Endothelial cell (in vitro differentiated cells): ENCODE data around the gene TPPP3. TPM values are rescaled to one million over a fixed set of nuclear protein-coding genes. Genes with fewer than 3 reads are reported as not detected.

Experiments
- DNase-seq: peaks from one replicate; pipeline ENCODE4 v3.0.0; 2021; ENCODE audit warnings: low spot score
- H3K27ac Mint-ChIP-seq: one replicate; pipeline ENCODE4 v1.8.0; 2021; ENCODE audit warnings: mixed read lengths, inconsistent platforms; ENCODE audit not compliant: unreplicated experiment
- H3K27me3 Mint-ChIP-seq: one replicate; pipeline ENCODE4 v1.8.0; 2021; ENCODE audit warnings: mild to moderate bottlenecking, moderate library complexity, mixed read lengths, inconsistent platforms; ENCODE audit not compliant: unreplicated experiment
- H3K36me3 Mint-ChIP-seq: one replicate; pipeline ENCODE4 v1.8.0; 2021; ENCODE audit warnings: mild to moderate bottlenecking, low read depth, mixed read lengths, inconsistent platforms; ENCODE audit not compliant: unreplicated experiment
- H3K4me1 Mint-ChIP-seq: one replicate; pipeline ENCODE4 v1.8.0; 2021; ENCODE audit warnings: mild to moderate bottlenecking, mixed read lengths, inconsistent platforms; ENCODE audit not compliant: unreplicated experiment
- H3K4me3 Mint-ChIP-seq: one replicate; pipeline ENCODE4 v1.8.0; 2021; ENCODE audit warnings: mild to moderate bottlenecking, mixed read lengths, inconsistent platforms; ENCODE audit not compliant: unreplicated experiment
- H3K9me3 Mint-ChIP-seq: one replicate; pipeline ENCODE4 v1.8.0; 2021; ENCODE audit warnings: mixed read lengths, inconsistent platforms; ENCODE audit not compliant: unreplicated experiment
- total RNA-seq: library from RNA; stranded (reverse); fragmentation: NEBNext Ultra II Directional; extraction: Animal tissue kit (Norgen Biotek cat#: 25700); gene quantifications from one replicate; pipeline ENCODE4 v1.2.1, GENCODE V29; 2021; ENCODE audit not compliant: unreplicated experiment
- TF ChIP-seq, protein P1 (sequence below): fragments of 200-600 bp; sonication (generic); IDR thresholded peaks from one replicate; pipeline ENCODE4 v1.5.0; 2021; ENCODE audit warnings: antibody characterized with exemption; ENCODE audit not compliant: unreplicated experiment

Gene TPPP3
- total RNA-seq, 1 donor from 2014 or later, result 1.1 TPM

DNA sequence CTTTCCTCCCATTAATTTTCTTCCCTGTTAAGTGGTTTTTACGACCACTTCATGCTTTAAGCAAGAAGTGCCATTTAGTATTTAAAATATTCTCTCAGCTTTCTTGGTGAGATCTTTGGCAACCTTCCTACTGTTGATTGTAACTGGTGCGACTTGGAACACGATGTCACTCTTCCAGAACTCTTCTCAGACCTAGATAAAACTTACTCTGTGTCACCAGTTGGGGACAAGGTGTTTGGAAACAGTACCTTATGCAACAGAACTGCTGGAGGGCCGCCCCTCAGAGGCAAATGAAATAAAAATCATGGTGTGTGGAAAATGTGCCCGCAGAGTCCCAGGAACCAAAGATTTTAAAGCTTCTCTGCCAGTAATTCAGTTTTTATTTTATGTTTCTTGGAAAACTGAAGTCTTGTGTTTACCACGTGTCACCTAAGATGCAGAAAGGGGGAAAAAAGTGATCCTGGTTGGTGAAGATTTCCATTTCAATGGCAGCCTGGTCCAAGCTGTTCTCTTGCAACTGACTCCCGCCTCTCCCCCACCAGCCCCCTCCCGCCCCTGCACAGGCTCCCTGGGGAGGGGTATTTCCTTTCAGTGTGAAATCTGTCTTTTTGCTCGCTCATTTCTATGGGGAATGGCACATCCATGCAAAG is 30.4 kb upstream of the TPPP3 start:
- Mint-ChIP-seq H3K27me3 (peaks cover 12% of the 10 kb centered on the region), H3K4me3 (no peak overlapping the region), H3K36me3 (no peaks in the 10 kb centered on the region), H3K27ac (no peak overlapping the region), H3K4me1 (peaks cover 5% of the 10 kb centered on the region), H3K9me3 (no peaks in the 10 kb centered on the region)
- DNase-seq, result no peak
- TF ChIP-seq, protein P1, sequence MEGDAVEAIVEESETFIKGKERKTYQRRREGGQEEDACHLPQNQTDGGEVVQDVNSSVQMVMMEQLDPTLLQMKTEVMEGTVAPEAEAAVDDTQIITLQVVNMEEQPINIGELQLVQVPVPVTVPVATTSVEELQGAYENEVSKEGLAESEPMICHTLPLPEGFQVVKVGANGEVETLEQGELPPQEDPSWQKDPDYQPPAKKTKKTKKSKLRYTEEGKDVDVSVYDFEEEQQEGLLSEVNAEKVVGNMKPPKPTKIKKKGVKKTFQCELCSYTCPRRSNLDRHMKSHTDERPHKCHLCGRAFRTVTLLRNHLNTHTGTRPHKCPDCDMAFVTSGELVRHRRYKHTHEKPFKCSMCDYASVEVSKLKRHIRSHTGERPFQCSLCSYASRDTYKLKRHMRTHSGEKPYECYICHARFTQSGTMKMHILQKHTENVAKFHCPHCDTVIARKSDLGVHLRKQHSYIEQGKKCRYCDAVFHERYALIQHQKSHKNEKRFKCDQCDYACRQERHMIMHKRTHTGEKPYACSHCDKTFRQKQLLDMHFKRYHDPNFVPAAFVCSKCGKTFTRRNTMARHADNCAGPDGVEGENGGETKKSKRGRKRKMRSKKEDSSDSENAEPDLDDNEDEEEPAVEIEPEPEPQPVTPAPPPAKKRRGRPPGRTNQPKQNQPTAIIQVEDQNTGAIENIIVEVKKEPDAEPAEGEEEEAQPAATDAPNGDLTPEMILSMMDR, result no peak

GRCh38 chr16:67423015-67423414 is 29.7 kb upstream of the TPPP3 start:
- Mint-ChIP-seq H3K4me1 (peaks cover 5% of the 10 kb centered on the region), H3K36me3 (no peaks in the 10 kb centered on the region), H3K27me3 (peaks cover 10% of the 10 kb centered on the region), H3K9me3 (no peaks in the 10 kb centered on the region), H3K4me3 (no peak overlapping the region), H3K27ac (no peak overlapping the region)
- no peak for DNase-seq
- TF ChIP-seq, protein P1, result no peak

GRCh38 chr16:67421030-67421429 is 27.7 kb upstream of the TPPP3 start:
- no peaks in the 10 kb centered on the region for H3K9me3 Mint-ChIP-seq
- no peak overlapping the region for H3K4me3 Mint-ChIP-seq
- H3K36me3 Mint-ChIP-seq, result peaks cover 3% of the 10 kb centered on the region
- H3K27me3 Mint-ChIP-seq, result peaks cover 3% of the 10 kb centered on the region
- TF ChIP-seq, protein P1, result no peak
- peaks cover 8% of the 10 kb centered on the region for H3K4me1 Mint-ChIP-seq
- H3K27ac Mint-ChIP-seq, result no peak overlapping the region
- no peak for DNase-seq

DNA sequence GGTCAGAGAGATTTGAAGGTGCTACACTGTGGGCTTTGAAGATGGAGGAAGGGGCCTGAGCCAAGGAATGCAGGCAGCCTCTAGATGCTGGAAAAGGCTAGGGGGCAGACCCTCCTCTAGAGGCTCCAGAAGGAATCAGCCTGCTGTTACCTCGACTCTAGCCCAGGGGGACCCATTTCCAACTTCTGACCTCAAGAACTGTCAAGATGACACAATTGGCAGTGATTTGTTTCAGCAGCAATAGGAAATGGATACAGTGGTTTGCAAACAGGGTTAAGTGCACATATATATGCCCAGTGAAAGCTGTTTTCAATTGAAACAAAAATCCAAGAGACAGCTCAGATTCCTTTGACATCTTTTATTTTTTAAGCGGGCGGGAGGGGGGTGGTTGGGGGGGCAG is 26.6 kb upstream of the TPPP3 start:
- H3K9me3 Mint-ChIP-seq, result no peaks in the 10 kb centered on the region
- no peak for DNase-seq
- TF ChIP-seq, protein P1, result no peak
- H3K4me1 Mint-ChIP-seq, result peaks cover 11% of the 10 kb centered on the region
- H3K27ac Mint-ChIP-seq, result no peak overlapping the region
- H3K36me3 Mint-ChIP-seq, result peaks cover 3% of the 10 kb centered on the region
- no peak overlapping the region for H3K4me3 Mint-ChIP-seq
- H3K27me3 Mint-ChIP-seq, result peaks cover 1% of the 10 kb centered on the region

DNA sequence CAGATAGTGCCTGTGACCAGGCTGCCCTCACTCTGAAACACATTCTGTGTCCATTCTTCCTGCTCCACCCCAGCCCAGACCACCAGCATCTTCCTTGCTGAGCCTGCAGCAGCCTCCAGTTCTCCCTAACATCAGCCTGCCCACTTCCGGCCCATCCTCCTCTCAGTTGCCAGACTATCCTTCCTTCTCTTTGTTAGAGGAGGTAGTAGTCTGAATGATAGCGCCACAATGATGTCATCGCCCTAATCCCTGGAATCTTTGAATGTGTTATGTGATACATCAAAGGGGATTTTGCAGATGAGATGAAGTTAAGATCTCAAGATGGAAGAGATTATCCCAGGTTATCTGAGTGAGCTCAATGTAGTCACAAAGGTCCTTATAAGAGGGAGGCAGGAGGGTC is 26.2 kb upstream of the TPPP3 start:
- H3K4me3 Mint-ChIP-seq, result no peak overlapping the region
- H3K27me3 Mint-ChIP-seq, result peaks cover 1% of the 10 kb centered on the region
- TF ChIP-seq, protein P1, result no peak
- no peak for DNase-seq
- no peak overlapping the region for H3K27ac Mint-ChIP-seq
- no peaks in the 10 kb centered on the region for H3K9me3 Mint-ChIP-seq
- peaks cover 5% of the 10 kb centered on the region for H3K36me3 Mint-ChIP-seq
- H3K4me1 Mint-ChIP-seq, result peaks cover 13% of the 10 kb centered on the region
